Activated CD4-positive, alpha-beta memory T cell treated with anti-CD3 and anti-CD28 coated beads for 36 hours (primary cell): ENCODE results near the gene SERPINB2. TPM values are rescaled to one million over a fixed set of nuclear protein-coding genes. Genes with fewer than 3 reads are reported as not detected.

Source experiments
- CTCF ChIA-PET: fragments of 350-600 bp; sonication (Branson Sonifier 250); formaldehyde crosslinking; loops from one replicate; lab custom pipeline; 2021; ENCODE audit warnings: antibody characterized with exemption, inconsistent platforms; lab: Charles Lee
- POLR2A ChIA-PET: fragments of 350-600 bp; sonication (Branson Sonifier 250); formaldehyde crosslinking; loops from one replicate; lab custom pipeline; 2021; ENCODE audit warnings: antibody characterized with exemption; lab: Charles Lee
- DNase-seq: peaks from one replicate; pipeline ENCODE4 v3.0.0-alpha.2; 2020
- H3K27ac Mint-ChIP-seq: one replicate; pipeline ENCODE4 v1.8.0; 2021; ENCODE audit warnings: mixed read lengths
- H3K27me3 Mint-ChIP-seq: one replicate; pipeline ENCODE4 v1.8.0; 2021; ENCODE audit warnings: mixed read lengths
- H3K36me3 Mint-ChIP-seq: one replicate; pipeline ENCODE4 v1.8.0; 2021; ENCODE audit warnings: mixed read lengths
- H3K4me1 Mint-ChIP-seq: one replicate; pipeline ENCODE4 v1.8.0; 2021; ENCODE audit warnings: low read depth, mixed read lengths
- H3K4me3 Mint-ChIP-seq: one replicate; pipeline ENCODE4 v1.8.0; 2021; ENCODE audit warnings: mild to moderate bottlenecking, mixed read lengths
- H3K9me3 Mint-ChIP-seq: one replicate; pipeline ENCODE4 v1.8.0; 2021; ENCODE audit warnings: mixed read lengths
- intact Hi-C: fragments of 100-400 bp; cut with micrococcal nuclease; formaldehyde crosslinking; loops from one replicate; pipeline ENCODE4 v1.15.1; 2023
- total RNA-seq, 2 experiments: library from RNA; stranded (reverse); gene quantifications; one replicate each; pipeline ENCODE4 v1.2.3, GENCODE V29; 2021

The SERPINB2 gene
- total RNA-seq, 2 experiments from 2014 or later: not detected

DNA sequence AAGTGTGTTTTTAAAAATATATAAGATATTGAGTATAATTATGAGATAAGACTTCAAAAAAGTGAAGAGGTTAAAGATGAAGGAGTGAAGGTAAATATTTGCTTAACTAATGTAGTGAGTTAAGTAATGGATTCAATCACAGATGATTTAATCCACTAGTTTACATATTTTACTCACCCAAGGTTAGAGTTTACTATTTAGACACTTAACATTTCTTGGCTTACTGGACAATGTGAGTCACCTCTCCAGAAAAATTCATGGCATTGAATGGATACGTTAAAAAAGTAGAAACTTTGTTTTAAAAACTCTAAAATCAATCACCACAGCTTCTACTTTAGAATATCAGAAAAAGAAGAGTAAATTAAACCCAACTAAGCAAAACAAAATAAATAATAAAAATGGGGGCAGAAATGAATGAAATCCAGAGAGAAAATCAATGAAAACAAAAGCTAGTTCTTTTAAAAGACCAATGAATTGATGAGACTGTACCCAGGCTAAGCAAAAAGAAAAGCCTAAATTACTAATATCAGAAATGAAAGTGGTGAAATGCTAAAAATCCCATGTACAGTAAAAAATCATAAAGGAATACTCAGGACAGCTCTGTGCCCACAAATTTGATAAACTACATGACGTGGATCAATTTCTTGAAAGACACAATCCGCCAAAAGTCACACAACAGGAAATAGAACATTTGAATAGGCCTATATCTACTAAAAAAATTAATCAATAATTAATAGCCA, 59.7 kb downstream of the SERPINB2 start:
- Mint-ChIP-seq H3K9me3 (peaks cover 5% of the 10 kb centered on the region), H3K27me3 (peaks cover 20% of the 10 kb centered on the region), H3K4me1 (peaks cover 39% of the 10 kb centered on the region), H3K36me3 (no peaks in the 10 kb centered on the region), H3K27ac (no peak overlapping the region), H3K4me3 (no peak overlapping the region)
- DNase-seq: no peak
- intact Hi-C loops: no loop called here
- ChIA-PET CTCF (interaction anchor here (0.8 kb wide), 1 partner anchor 11 kb away, joined by 3 read pairs; no protein-coding TSS in a partner anchor), POLR2A (no interaction called here)

DNA sequence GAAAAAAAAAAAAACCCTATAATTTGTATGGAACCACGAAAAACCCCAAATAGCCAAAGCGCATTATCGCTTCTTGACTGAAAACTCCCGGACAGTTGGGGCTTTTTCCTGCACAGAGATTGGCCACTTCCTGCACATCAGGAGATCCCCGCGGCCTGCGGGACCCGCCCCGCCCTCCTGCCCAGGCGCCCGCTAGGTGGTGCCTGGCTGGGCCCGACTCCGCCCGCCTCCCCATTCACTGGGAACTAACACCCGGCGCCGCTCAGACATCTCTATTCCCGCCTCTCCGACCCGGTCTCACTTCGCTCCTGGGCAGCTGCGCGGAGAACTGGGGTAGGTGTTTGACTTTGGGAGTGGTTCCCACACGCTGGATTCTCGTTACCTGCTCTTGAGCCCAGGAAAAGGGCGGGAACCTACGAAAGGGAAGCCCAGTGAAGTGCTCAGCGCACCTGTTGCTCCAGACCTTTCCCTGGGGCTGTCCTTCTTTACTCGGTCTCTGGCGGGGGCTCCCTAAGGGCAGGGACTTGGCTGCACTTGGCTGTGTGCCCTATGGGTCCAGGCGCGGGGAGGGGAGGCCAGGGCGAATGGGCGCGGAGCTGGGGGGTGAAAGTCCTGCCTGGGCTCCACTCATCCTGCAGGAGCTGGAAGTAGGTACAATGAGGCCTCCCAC, 61.7 kb downstream of the SERPINB2 start, which contains the start of gene HMSD:
Gene HMSD, plus strand, starts transcription at position 234 of the 670 bp plus-strand sequence. CDS start 4,155 bp downstream, outside the sequence.
- H3K4me1 Mint-ChIP-seq: peaks cover 45% of the 10 kb centered on the region
- peak; percentile 88 for DNase-seq
- peaks cover 6% of the 10 kb centered on the region for H3K36me3 Mint-ChIP-seq
- ChIA-PET CTCF (interaction anchor here (0.8 to 1.6 kb wide), 4 partner anchors 11 to 35 kb away, joined by 3 to 5 read pairs (median 4); partner anchors contain the start of gene SERPINB8), POLR2A (interaction anchor here (0.9 kb wide), 1 partner anchor 22 kb away, joined by 3 read pairs; no protein-coding TSS in a partner anchor)
- H3K4me3 Mint-ChIP-seq: peak within 1 kb of the TSS; percentile 85
- peak within 1 kb of the TSS; percentile 86 for H3K27ac Mint-ChIP-seq
- intact Hi-C loops: no loop called here
- H3K9me3 Mint-ChIP-seq: peaks cover 5% of the 10 kb centered on the region
- peaks cover 13% of the 10 kb centered on the region for H3K27me3 Mint-ChIP-seq

DNA sequence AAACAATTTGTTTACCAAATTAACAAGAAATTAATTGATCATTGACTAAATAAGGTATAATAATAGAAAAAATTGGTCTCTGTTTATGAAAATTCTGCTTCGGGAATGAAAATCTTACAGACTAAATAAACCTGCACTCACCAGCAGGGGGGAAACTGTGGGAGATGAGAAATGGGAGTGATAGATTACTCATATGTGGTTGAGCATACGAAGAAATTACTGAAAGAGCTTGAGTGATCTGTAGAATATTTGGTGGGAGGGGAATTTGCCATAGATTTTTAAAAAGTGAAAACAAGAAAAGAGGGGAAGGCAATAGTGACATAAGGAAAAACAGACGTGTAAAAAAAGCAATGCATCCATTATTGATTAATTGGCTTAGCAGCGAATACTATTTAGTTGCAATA, 63.8 kb downstream of the SERPINB2 start:
- H3K4me1 Mint-ChIP-seq: peaks cover 45% of the 10 kb centered on the region
- peaks cover 14% of the 10 kb centered on the region for H3K27me3 Mint-ChIP-seq
- peaks cover 5% of the 10 kb centered on the region for H3K9me3 Mint-ChIP-seq
- DNase-seq: peak; percentile 54
- ChIA-PET CTCF (interaction anchor here (0.9 to 1.3 kb wide), 4 partner anchors 12 to 1627 kb away, joined by 3 to 13 read pairs (median 4); no protein-coding TSS in a partner anchor), POLR2A (interaction anchor here (1.2 kb wide), 1 partner anchor 11 kb away, joined by 3 read pairs; no protein-coding TSS in a partner anchor)
- peak overlapping the region; percentile 36 for H3K4me3 Mint-ChIP-seq
- peak overlapping the region; percentile 55 for H3K27ac Mint-ChIP-seq
- intact Hi-C loops: loop anchor here (1.0 to 10.0 kb wide), 9 partner anchors 11 to 1445 kb away; partner anchors contain the start of genes KDSR and VPS4B
- H3K36me3 Mint-ChIP-seq: peaks cover 16% of the 10 kb centered on the region

Other genes with a start within 250 kb of the SERPINB2 start
- gene SERPINB4, start 243.4 kb upstream of the SERPINB2 start, total RNA-seq: not detected
- gene SERPINB3, start 225.8 kb upstream of the SERPINB2 start, total RNA-seq: not detected
- gene SERPINB11, start 184.7 kb upstream of the SERPINB2 start, total RNA-seq: not detected
- not detected for gene SERPINB7, start 112.3 kb upstream of the SERPINB2 start, total RNA-seq
- not detected for gene SERPINB10, start 20.3 kb downstream of the SERPINB2 start, total RNA-seq
- gene HMSD, start 61.6 kb downstream of the SERPINB2 start, total RNA-seq: 10 to 100 TPM; 18.9 to 19.5 TPM
- gene SERPINB8, start 82.4 kb downstream of the SERPINB2 start, total RNA-seq: 10 to 100 TPM; 14.6 to 14.9 TPM